Measurements from ENCODE around the gene SNN.

Gene SNN

GRCh38 chr16:11635679-11636171 lies 32.5 kb upstream of the SNN start:
- DNase-seq = no peak

DNA sequence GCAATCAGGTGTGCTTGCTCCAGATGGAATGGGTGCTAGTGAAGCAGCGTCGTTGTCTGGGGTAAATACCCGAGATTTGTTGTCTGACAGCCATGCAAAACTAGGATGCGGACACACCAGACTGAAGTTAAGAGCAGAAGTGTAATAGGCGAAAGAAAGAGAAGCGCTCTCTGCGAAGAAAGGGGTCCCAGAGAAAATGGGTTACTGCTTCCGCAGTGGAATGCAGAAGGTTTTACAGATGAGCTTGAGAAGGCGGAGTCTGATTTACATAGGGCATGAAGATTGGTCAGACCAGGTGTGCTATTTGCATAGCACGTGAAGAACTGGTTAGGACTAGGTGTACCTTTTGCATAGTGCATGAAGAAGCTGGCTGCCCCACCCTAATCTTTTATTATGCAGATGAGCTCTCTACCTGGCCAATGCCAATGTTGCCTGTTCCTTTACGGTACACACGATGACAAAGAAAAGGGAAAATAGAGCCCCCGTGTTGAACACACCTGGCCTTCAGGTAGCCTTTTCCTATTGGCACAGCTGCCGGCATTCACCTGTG lies 32.0 kb upstream of the SNN start:
- DNase-seq = no peak

GRCh38 chr16:11637320-11637719 lies 30.9 kb upstream of the SNN start:
- DNase-seq = no peak

DNA sequence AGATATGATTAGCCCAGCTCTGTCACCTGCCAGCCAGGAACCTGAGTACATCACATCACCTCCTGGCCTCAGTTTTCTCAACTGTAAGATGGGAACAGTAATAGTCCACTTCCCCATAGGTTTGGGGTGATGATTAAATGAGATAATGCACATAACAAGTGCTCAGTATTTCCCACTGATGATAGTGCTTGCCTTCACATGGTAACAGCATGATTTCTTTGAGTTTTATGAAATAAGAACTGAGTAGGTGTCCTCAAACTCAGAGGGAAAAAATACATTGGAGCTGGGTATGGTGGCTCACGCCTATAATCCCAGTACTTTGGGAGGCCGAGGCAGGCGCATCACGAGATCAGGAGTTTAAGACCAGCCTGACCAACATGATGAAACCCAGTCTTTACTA lies 30.1 kb upstream of the SNN start:
- no peak for DNase-seq

DNA sequence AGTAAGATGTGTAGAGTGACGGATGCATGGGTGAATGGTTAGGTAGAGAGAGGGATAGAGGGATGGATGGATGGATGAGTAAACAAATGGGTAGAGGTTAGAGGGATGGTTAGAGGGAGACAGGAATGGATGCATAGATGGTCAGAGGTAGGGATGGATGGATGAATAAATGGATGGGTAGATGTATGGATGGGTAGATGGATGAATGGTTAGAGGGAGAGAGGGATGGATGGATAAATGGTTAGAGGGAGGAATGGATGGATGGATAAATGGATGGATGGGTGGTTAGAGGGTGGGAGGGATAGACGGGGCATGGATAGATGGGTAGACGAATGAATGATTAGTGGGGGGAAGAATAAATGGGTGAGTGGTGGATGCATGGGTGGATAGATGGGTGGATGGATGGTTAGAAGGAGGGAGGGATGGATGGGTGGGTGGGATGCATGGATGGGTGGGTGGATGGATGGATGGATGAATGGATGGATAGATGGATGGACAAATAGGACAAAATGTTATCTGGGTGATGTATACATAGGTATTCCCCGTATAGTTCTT lies 29.2 kb upstream of the SNN start:
- DNase-seq = no peak

- DNase-seq = peak; percentile 11 to 14
These were observed 28.0 kb upstream of the SNN start for GRCh38 chr16:11639925-11640899.

GRCh38 chr16:11640987-11641817 lies 27.1 kb upstream of the SNN start:
- DNase-seq = peak; percentile 40 to 49

GRCh38 chr16:11642765-11643116 lies 25.5 kb upstream of the SNN start:
- no peak for DNase-seq

DNA sequence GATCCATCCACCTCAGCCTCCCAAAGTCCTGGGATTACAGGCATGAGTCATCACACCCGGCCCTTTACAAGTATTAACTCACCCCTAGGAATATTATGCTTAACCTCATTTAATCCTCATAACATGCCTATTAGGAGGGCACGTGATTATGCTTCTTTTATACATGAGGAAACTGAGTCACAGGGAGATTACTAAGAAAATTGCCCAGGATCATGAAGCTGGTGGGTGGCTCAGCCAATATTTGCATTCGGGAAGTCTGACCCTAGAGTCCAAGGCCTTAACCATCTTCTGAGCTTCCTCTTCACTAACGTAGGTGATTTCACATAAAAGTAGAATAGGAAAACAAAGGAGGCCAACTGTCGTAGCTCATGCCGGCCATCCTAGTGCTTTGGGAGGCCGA lies 19.0 kb upstream of the SNN start:
- no peak for DNase-seq

- DNase-seq = no peak
These were observed 17.3 kb upstream of the SNN start for GRCh38 chr16:11650641-11651591.

DNA sequence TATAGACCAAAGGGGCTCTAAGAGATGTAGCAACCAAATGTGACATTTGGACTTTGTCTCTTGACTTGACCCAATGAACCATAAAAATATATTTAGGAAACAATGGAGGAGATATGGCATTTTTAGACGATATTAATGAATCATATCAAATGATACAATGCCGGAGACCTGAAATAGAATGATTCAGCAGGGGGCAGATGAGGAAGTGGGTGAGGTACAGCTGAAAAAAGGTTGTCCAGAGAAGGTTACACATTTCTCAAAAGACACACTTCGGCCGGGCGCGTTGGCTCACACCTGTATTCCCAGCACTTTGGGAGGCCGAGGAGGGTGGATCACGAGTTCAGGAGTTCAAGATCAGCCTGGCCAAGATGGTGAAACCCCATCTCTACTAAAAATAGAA lies 16.5 kb upstream of the SNN start:
- no peak for DNase-seq

GRCh38 chr16:11655655-11656054 lies 12.6 kb upstream of the SNN start:
- no peak for DNase-seq

- no peak for DNase-seq
These were observed 10.7 kb upstream of the SNN start for GRCh38 chr16:11657556-11657955.

DNA sequence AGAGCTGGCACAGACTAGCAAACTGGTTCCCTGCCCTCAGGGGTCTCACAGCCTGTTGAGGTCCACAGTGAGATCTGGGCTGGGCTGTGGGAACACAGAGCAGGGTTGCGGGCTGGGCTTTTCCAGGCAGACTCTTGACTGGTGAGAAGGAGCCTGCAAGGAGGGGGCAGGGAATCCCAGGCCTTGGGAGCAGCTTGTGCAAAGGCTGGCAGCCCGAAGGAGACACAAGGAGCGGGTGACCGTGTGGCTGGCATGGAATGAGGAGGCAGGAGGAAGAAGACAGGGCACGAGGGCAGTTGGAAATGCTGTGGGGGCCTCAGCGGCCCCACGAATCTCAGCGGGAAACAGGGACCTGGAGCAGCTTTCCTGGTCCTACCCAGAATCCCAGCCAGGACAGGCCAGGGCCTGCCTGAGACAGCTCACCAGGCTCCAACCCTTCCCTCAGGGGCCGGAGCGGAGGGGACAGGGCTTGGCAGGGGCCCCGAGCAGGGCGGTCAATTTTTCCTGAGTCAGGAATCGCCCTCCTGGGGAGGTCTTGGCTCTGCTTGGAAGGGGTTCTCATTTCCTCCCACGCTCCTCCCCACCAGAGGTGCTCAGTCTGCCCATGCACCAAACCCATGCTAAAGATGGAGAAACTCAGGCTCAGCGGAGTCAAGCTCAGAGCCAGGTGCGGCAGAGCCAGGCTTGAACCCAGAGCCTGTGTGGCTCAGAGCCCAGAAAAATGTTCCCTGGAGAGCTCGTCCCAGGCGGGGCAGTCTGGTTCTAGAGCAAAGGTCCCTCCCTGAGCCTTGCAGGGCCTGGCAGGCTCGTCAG lies 9.2 kb upstream of the SNN start:
- DNase-seq = no peak

DNA sequence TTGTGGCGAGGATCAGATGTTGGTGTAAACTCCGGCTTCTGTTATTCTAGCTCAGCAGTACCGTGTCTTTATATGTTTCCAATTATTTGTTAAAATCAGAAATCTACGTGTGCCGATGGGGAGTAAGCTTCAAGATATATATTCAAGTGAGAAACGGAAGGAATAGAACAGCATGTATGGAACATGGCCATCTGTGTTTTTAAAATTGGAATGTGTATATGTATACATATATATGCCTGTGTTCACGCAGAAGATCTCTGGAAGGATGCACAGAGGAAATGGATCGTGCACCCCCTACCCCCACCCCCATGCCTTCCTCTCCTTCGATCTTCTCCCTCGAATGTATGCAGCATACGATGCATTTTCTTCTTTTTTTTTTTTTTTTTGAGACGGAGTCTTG lies 7.7 kb upstream of the SNN start:
- no peak for DNase-seq

GRCh38 chr16:11662582-11662981 lies 5.7 kb upstream of the SNN start:
- DNase-seq = no peak

DNA sequence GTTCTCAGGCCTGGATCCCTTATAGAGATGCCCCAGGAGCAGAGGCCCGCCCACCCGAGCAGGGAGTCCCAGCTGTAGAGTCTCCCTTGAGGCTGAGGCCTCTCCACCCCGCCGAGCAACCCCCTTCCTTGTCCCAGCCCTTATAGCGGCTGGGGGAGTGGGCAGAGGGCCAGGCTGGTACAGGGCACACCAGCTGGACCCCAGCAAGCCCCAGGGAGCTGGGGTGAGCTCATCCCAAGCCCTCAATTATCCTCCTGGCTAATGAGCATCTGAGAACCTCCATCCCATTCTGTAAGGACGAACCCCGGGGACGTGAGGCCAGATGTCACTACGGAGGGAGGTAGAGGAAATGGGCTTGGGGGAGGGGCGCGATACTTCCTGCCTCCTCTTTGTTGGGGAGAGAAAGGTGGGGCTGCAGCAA lies 3.2 kb upstream of the SNN start:
- DNase-seq = no peak

- DNase-seq = no peak
These were observed 1.9 kb upstream of the SNN start for GRCh38 chr16:11666103-11667055.

- no peak for DNase-seq
These were observed 933 bp upstream of the SNN start for GRCh38 chr16:11667221-11667823.

Data from Kasumi-1 (cell line).